GM18507 (cell line): ENCODE measurements around the gene HSD17B7.
"Not testable (repeated sequence)": the region's sequence is repeated elsewhere in the genome, so short reads cannot be mapped to it uniquely, and the experiment has no call there.

ENCODE experiments used
- DNase-seq: peaks from one replicate; pipeline ENCODE4 v3.0.0; 2011; ENCODE audit warnings: low read depth; ENCODE audit not compliant: insufficient read length; ENCODE audit errors: extremely low spot score
- FAIRE-seq: peaks from 2 replicates; lab custom pipeline; 2011; peaks lifted over from hg19 to GRCh38; lab: Jason Lieb, UNC

Gene HSD17B7

DNA sequence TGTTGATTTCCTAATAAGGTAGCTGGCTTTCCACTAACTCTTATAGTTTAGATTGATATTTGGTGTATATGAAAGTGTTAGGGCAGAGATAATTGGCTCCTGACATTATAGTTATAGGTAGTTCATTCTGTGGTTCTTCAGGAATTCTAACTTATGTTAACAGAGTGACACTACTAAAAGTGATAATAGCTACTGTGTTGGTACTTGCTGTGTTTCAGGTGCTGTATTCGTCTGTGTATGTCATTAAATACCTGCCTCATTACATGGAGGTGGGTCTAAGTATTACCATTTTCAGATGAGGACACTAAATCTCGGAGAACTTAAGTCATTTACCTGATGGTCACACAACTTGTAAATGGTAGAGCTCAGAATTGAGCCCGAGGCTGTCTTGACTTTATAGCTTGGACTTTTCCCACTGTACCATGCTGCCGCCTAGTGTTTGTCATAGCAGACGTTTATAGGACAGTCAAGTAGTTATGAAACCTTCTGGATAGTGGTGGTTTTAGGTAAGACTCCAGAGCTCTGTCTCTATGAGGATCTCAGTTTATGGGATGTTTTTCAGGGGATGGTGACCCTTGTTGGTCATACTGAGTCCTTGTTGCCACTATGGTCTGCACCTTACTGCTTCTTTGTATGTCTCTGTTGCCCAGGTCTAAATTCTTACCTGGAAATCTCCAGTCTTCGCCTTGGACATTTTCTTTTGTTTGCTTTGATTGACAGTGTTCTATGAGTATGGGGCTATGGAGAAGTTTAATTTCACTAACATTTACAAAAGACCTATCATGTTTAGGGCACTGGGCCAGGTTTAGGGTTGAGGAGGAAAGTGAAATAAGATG, 9.7 kb downstream of the HSD17B7 start:
- not testable (repeated sequence) for DNase-seq, FAIRE-seq

DNA sequence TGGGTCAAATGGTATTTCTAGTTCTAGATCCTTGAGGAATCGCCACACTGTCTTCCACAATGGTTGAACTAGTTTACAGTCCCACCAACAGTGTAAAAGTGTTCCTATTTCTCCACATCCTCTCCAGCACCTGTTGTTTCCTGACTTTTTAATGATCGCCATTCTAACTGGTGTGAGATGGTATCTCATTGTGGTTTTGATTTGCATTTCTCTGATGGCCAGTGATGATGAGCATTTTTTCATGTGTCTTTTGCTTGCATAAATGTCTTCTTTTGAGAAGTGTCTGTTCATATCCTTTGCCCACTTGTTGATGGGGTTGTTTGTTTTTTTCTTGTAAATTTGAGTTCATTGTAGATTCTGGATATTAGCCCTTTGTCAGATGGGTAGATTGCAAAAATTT, 17.0 kb downstream of the HSD17B7 start:
- not testable (repeated sequence) for DNase-seq, FAIRE-seq

DNA sequence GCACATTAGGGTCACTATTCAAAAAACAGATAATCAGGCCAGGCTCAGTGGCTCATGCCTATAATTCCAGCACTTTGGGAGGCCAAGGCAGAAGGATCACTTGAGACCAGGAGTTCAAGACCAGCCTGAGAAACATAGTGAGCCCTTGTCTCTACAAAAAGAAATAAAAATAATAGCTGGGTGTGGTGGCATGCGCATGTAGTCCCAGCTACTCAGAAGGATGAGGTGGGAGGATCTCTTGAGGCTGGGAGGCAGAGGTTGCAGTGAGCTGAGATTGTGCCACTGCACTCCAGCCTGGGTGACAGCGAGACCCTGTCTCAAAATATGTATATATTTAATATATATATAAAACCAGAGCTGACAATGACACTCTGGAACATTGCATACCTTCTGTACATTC, 21.9 kb downstream of the HSD17B7 start:
- DNase-seq, FAIRE-seq: not testable (repeated sequence)

DNA sequence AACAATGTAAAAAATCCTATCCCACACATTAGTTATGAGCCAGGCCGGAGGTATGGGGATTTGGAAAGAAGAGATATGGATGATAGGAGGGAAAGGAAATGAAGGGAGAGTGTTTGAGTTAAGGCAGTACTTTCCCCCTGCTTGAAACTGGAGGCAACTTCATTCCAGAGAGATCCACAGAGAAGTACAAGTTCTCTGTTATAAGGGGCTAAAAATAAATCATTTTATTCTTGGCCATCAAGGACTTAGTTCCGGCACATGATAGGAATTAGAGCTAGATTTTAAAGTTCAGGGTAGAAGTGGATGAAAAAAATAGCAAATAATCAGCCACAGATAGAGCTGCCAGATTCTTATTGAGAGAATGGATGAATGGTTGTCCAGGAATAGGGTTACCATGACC, 27.6 kb downstream of the HSD17B7 start:
- FAIRE-seq, DNase-seq: not testable (repeated sequence)

DNA sequence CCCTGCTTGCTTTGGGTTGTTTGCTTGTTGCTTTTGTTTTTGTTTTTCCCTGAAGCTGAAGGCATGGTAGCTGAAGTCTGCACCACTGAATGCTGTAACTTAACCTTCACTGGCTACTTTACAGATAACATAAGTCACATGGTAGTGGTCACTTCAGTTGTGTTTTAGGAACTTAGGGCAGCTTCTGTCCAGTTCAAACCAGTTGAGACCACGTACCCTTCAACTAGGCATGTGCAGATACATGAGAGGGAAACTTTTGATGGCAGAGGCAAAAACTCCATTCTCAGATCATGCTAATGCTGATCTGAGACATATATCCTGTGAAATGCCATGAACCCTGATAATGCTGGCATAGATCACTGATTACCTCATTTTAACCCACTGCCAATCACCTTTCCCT, 28.2 kb downstream of the HSD17B7 start:
- not testable (repeated sequence) for FAIRE-seq, DNase-seq

DNA sequence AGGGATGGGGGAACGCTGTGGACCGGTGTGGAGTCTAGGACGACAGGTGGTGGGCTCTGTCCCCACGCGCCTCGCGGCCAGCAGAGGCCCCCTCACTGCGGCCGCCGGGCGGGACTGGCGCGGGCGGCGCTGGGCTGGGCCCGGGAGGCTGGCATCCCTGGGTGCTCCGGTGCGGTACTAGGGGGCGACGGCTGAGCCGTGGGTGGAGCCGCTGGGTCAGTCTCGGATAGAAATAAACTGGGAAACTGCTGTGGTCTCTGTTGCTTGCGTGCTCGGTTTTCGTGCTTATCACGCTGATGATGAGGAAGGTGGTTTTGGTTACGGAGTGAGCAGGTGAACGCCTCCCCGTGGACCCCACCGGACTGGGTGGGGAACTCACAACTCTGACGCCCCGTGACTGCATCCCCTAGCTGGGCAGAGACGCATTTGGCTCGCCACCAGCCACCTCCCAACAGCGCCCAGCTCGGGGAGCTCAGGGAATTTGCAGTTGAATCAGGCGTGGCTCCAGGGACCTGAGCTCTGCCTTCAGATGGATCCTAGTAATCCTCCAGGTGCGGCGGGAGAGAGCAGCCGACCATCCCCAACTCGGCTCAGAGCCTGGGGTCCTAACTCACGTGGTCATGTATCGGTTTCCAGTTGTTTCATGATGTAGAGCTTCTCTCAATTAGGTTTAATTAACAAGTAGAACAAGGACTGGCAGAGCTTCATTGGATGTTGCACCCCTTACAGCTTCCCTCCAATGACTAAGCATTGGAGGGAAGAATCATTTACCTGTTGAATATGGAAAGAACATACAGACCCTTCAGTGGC, 32.1 kb downstream of the HSD17B7 start:
- no peak for DNase-seq
- FAIRE-seq, result no peak

DNA sequence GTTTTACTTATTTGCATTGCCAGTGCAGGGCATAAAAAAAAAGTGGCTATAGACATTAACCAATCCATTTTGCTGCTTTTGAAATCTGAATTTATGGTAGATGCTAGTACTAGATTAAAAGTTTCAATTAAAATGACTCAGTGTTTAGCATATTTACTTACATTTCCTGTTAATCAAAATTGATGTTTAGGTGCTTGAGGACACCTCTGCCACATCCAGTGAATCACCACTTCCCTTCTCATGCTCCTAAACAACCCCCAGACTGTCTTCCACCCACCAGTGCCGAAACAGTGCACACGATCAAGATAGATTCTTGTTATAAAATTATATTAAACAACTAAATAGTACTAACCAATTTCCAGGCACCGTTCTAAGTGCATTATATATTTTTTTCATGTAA, 32.7 kb downstream of the HSD17B7 start:
- DNase-seq, result no peak
- no peak for FAIRE-seq

DNA sequence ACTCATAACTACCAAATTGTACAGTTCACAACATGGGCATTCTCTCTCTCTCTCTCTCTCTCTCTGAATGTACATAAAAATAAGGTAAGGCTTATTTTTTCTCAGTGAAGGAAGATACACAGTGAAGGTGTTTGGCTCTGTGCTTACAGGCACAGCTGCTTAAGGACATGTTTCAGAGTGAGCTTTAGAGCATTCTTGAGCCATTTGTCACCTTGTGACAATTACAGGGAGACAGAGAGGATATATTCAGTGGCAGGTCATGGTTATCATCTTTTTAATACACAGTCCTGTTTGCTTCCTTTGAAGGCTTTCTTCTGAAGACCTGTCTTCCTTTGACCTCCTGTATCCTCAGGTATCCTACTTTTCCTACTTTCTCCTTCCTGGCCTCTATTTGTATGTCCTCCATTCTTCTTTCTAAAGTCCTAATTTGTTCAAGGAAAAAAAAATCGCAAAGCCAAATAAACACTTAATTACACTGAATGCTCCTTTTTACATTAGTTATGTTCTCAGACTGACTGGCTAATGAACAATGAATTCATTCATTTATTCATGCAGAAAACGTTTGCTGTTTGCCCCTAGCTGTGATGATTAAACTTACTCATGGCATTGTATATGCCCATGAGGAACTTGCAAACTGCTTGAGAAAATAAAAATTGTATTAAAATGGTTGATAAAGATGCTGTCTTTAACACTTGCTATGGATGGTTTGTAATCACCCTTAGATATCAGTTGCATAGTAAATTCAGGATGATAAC, 33.4 kb downstream of the HSD17B7 start:
- FAIRE-seq (no peak), DNase-seq (no peak)

DNA sequence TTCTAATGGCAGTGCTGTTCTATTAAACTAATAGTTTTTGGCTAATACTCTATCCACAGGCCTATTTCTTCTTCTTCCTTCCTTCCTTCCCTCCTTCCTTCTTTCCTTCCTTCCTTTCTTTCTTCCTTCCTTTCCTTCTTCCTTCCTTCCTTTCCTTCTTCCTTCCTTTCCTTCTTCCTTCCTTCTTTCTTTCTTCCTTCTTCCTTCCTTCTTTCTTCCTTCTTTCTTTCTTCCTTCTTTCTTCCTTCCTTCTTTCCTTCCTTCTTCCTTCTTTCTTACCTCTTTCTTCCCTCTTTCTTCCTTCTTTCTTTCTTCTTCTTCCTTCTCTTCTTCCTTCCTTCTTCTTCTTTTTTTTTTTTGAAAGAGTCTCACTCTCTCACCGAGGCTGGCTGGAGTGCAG, 38.8 kb downstream of the HSD17B7 start:
- DNase-seq (no peak), FAIRE-seq (no peak)

DNA sequence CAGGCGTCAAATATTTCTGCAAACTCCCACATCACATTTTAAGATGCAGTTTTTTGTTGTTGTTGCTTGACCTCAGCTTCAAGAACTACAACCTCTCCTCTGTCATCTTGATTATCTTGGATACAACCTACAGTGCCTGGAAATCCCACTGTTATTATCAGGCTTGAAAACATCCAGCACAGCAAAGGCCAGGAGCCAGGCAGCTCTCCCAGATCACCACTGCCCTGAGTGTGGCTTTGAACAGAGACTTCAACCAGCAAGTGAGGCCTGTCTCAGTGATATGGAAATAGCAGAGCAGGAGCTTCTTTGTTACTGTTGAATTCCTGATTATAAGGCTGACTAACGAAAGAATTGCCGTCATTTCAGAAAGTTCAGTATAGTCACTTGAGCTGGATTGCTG, 42.0 kb downstream of the HSD17B7 start:
- DNase-seq (no peak), FAIRE-seq (no peak)

DNA sequence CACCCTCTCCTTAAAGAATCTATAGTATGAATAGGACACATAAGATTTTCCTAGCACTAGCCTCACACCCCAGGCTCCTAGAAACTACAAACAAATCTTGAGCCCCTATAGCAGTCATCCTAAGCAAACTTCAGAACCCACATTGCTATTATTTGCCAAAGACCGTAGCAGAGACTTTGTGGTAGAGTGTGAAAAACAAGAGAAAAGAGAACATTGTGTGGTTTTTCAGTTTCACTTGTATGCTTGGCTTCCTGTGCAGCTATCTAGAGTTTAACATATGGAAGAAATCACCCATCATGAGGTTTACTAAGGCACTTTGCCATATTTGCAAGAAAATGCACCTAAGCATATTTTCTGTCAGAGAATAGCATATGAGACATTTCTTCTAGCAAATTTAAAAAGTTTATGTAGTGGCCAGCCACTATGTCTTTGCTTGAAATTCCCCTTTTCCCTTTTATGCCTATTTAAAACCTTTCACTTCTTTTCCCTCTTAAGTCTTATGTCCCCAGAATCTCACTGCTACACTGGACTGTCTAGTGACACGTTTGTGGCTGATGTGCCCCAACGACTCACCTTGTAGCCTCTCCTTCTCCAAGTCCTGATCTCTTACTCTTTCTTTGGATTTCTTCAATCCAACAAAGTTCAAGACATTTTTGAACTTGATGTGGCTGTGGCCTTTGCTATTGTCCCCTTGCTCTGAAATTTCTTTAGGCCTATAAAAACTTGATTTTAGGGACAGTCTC, 44.8 kb downstream of the HSD17B7 start:
- peak; percentile 78 for FAIRE-seq
- no peak for DNase-seq

DNA sequence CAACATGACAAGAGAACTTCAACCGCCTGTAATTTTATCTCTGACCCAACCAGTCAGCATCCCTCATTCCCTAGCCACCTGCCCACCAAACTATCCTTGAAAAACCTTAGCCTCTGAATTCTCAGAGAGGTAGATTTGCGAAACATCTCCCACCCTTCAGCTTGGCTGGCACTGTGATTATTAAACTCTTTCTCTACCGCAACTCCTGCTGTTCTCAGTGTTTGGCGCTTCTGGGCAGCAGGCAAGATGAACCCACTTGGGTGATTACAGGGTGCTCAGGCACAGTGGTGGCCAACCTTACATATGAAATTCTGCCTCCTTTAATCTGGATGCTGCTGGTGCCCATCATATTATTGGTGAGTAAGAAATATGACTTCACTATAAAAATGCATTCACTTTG, 48.4 kb downstream of the HSD17B7 start:
- DNase-seq (no peak), FAIRE-seq (no peak)

DNA sequence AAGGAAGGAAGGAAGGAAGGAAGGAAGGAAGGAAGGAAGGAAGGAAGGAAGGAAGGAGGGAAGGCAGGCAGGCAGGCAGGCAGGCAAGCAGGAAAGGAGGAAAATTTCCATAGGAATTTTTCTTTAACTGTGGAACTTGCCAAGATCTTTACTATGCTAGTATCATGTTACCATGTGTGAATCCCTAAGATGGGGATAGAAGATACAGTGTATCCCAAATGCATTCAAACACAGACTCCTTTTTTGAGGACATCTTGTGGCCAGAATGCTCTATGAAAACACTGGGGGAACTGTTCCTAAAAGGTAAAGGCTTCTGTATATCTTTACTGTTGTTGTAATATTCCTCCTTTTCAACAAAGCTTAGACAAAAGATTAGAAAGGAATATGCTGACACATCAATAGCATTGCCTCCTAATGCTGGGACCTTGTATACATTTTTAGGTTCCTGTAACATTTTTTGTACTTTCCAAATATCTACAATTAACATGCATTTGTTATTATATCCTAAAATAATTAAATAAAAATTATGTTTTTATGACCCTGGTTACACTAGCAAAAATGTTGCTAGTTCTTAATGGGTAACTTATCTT, 49.8 kb downstream of the HSD17B7 start:
- DNase-seq, result no peak
- FAIRE-seq, result no peak

DNA sequence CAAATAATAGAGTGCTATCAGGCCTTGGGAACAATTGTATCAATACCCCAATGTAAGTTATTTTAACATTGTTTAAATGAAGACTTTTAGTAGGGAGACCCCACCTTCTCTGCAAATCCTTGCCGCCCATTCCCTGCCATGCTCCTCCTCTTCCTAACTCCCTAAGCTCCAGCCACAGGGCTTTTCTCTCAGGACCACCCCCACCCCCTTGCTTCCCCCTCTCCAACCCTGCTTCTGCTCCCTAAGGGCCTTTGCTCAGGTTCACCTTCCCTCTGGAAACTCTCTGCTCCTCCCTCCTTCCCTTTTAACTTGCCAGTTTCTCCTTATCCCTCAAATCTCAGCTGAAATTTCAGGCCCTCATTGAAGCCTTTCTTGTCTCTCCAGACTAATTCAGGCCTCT, 53.7 kb downstream of the HSD17B7 start:
- FAIRE-seq (no peak), DNase-seq (no peak)

DNA sequence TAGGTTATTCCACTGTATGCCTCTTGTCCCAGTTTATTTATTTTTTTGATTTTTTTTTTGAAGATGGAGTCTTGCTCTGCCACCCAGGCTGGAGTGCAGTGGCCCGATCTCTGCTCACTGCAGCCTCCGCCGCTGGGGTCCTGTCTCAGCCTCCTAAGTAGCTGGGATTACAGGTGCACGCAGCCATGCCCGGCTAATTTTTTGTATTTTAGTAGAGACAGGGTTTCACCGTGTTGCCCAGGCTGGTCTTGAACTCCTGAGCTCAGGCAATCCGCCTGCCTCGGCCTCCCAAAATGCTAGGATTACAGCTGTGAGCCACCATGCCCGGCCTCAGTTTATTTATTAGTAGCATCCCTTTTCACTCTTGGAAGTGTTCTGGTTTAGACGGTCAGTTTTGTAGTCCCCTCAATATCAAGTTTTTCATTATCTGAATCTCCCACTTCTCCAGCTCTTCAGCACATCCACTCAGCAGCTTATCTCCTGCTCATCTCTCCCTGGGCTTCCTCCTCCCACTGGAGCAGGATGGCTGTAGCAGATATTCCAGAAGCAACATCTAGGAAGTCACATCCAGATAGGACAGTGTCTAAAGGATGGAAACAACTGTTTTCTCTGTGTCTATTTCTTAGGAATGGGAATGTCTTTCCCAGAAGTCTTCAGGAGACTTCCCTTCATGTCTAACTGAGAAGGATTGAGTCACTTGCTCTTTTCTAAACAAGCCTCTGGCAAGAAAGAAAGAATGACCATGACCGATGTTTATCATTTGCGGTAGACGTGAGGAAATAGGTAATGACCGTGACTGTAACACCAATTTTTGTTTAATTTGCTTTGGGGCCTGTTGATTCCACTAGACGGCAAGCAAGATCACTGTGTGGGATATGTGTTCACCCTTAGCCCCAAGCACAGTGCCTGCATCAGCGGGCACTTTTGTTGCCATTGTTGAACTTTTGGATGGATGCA, 56.0 kb downstream of the HSD17B7 start:
- DNase-seq (no peak), FAIRE-seq (no peak)

DNA sequence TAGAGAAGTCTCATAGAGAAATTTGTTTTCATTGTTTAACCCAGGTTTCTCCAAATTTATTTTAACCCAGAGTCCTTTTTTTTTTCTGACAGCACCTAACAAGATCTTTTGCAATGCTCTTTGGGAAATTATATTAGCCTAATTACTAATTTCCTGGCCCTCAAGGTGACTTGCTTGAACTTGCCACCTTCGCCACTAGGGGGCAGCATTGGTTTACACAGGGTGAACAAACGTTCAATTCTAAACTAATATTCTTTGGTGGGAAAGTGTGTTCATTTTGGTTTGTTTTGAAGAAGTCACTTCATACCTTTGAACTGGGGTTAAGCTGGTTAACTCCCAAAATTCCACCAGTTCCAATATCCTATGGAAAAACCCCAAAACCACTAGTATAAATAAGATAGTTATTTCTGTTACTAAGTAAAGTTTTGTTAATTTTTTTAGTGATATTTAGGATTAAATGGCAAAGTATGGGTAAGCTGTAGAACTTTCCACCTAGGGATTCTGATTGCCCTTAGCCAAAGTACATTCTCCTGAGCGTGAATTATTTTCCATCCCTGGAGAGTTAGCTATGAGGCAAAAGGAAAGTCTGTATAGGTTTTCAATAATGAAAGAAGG, 57.4 kb downstream of the HSD17B7 start:
- peak; percentile 26 for DNase-seq
- FAIRE-seq, result peak; percentile 81

DNA sequence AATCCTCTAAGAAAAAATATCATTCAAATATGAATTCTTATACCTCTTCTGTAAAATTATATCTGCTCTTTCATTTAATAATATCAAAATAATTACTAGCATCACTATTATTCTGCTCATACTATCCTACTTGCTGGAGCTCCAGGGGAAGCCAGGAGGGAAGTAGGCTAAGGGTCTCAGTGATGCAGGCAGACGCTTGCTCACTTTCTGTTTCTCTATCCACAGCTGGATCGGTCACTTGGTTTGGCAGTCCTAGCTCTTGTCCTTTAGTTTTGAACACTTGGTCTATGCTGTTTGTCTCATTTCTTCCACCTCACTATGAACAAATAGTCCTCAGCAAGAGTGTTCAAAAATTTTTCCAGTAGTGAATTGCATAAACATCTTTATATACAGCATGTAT, 59.2 kb downstream of the HSD17B7 start:
- FAIRE-seq (no peak), DNase-seq (no peak)

DNA sequence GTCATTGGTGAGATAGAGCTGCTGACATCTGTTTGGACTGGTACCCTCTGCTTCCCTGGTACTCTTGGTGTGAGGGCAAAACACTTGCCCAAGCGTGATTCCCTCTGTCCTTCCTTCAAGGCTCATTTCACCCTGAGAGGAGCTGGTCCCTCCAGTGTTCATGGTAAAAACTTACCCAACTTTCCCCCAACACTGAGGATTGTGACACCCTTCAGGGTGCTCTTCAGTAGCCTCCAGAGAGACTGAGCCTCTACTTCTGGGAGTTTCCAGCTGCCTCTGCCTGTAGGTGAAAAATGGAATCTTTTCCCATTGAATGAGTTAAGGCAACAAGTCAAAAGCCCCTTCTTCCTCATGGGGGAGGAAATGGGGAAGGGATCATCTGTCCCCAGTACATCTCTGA, 60.8 kb downstream of the HSD17B7 start:
- DNase-seq (no peak), FAIRE-seq (no peak)
